Measurements from ENCODE around the gene EPHA3.

GRCh38 chr3:89104499-89104898 lies 2.9 kb upstream of the EPHA3 start:
- TF ChIP-seq ZFX (IDR thresholded peaks at IDR 0.05): no peak
- TF ChIP-seq CTCF (conservative IDR thresholded peaks at IDR 0.05): no peak

Data from C4-2B (cell line).